ENCODE measurements around the gene CCDC27. TPM values are rescaled to one million over a fixed set of nuclear protein-coding genes. Genes with fewer than 3 reads are reported as not detected.
"Not testable (repeated sequence)": the region's sequence is repeated elsewhere in the genome, so short reads cannot be mapped to it uniquely, and the experiment has no call there.

The CCDC27 gene
- total RNA-seq, 4 donors from 2014 or later, result 0.13 TPM; not detected in 3

DNA sequence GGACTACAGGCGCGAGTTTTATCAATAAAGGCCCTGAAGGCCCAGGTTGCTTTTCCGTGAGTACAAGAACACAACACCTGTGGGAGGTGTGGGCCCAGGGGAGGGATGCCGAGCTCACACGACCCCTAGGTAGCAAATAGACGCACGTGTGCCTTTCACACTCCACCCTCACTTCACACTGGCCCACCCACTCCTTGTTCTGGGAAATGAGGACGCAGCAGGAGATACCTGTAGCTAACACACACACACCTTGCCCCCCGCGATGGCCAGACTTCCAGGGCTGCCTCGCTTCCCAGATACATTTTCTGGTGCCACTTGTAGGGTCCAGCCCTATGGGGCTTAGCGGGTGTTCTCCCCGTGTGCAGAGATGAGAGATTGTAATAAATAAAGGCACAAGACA lies 4.3 kb upstream of the CCDC27 start:
- WGBS, 2 donors, result 73 to 77% methylated on average over 13 of the region's 13 CpGs
- TF ChIP-seq POLR2A (IDR thresholded peaks at IDR 0.05), result no peak
- TF ChIP-seq, protein P1, sequence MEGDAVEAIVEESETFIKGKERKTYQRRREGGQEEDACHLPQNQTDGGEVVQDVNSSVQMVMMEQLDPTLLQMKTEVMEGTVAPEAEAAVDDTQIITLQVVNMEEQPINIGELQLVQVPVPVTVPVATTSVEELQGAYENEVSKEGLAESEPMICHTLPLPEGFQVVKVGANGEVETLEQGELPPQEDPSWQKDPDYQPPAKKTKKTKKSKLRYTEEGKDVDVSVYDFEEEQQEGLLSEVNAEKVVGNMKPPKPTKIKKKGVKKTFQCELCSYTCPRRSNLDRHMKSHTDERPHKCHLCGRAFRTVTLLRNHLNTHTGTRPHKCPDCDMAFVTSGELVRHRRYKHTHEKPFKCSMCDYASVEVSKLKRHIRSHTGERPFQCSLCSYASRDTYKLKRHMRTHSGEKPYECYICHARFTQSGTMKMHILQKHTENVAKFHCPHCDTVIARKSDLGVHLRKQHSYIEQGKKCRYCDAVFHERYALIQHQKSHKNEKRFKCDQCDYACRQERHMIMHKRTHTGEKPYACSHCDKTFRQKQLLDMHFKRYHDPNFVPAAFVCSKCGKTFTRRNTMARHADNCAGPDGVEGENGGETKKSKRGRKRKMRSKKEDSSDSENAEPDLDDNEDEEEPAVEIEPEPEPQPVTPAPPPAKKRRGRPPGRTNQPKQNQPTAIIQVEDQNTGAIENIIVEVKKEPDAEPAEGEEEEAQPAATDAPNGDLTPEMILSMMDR (IDR thresholded peaks at IDR 0.05), result no peak

DNA sequence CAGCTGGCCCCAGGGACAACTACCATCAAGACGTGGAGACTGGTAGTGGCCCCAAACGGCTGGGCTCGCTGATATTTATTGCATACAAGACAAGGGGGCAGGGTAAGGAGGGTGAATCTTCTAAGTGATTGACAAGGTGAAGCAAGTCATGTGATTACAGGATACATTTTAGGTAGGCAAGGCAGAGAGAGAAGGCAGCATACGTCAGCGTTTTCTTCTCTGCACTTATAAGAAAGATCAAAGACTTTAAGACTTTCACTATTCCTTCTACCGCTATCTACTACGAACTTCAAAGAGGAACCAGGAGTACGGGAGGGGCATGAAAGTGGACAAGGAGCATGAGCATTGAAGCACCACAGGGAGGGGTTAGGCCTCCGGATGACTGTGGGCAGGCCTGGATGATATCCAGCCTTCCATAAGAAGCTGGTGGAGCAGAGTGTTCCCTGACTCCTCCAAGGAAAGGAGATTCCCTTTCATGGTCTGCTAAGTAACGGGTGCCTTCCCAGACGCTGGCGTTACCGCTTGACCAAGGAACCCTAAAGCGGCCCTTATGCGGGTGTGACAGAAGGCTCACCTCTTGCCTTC lies 3.8 kb upstream of the CCDC27 start:
- H3K27me3 ChIP-seq; H3K4me3 ChIP-seq (replicated peaks in 1 of 3); intact Hi-C loops (cut with DNase I); H3K9me3 ChIP-seq; H3K36me3 ChIP-seq: not testable (repeated sequence)
- peak in 1 of 2 donors; percentile 16 for TF ChIP-seq POLR2A (IDR thresholded peaks at IDR 0.05)
- Histone ChIP-seq H3K4me1 (peaks cover 26 to 30% of the 10 kb centered on the region in 2 donors), H3K27ac (peak overlapping the region in 1 of 3 donors; percentile 7)
- 30 to 49% methylated on average over 15 of the region's 15 CpGs for WGBS, 2 donors
- DNase-seq, result peak; percentile 84 to 90

More for the DNA sequence above, 4.3 kb upstream of the CCDC27 start:
- Histone ChIP-seq H3K27me3 (no peaks in the 10 kb centered on the region), H3K4me3 (replicated peaks in 1 of 3) (peak overlapping the region in 1 of 3 donors; percentile 83), H3K27ac (peak overlapping the region in 1 of 3 donors; percentile 7), H3K36me3 (peaks cover 0 to under 1% of the 10 kb centered on the region in 2 donors), H3K9me3 (no peaks in the 10 kb centered on the region), H3K4me1 (peaks cover 26 to 30% of the 10 kb centered on the region in 2 donors)
- intact Hi-C loops (cut with DNase I), result no loop called here
- DNase-seq, result no peak

DNA sequence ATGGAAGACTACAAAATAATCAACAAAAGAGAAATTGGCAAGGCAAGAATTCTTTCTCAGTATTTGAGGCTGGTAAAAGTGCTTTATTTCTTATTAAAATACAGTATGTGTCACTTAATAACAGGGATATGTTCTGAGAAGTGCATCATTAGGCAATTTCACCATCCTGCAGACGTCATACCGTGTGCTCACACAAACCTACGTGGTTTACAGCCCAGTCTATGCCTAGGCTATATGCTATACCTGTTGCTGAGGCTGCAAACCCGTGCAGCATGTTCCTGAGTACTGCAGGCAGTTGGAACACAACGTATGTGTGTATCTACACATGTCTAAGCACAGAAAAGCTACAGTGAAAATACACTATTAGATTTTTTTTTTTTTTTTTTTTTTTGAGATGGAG lies 2.7 kb upstream of the CCDC27 start:
- peaks cover 26 to 30% of the 10 kb centered on the region in 2 donors for H3K4me1 ChIP-seq
- H3K27me3 ChIP-seq, result no peaks in the 10 kb centered on the region
- intact Hi-C loops (cut with DNase I), result no loop called here
- 70 to 77% methylated on average over 5 of the region's 5 CpGs for WGBS, 2 donors
- no peak overlapping the region for H3K4me3 ChIP-seq (replicated peaks in 1 of 3)
- H3K27ac ChIP-seq, result no peak overlapping the region
- H3K36me3 ChIP-seq, result no peaks in the 10 kb centered on the region
- no peak for TF ChIP-seq POLR2A (IDR thresholded peaks at IDR 0.05)
- TF ChIP-seq, protein P1 (IDR thresholded peaks at IDR 0.05), result no peak
- no peaks in the 10 kb centered on the region for H3K9me3 ChIP-seq
- no peak for DNase-seq

DNA sequence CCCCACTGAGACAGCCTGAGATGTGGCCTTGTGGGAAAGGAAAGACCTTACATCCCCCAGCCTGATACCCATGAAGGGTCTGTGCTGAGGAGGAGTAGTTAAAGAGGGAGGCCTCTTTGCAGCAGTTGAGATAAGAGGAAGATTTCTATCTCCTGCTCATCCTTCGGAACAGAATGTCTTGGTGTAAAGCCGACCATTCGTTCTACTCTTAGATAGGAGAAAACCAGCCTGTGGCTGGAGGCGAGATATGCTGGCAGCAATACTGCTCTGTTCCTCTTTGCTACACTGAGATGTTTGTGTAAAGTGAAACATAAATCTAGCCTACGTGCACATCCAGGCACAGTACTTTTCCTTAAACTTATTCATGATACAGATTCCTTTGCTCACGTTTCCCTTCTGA lies 1.5 kb upstream of the CCDC27 start:
- H3K9me3 ChIP-seq, result no peaks in the 10 kb centered on the region
- 83 to 86% methylated on average over 6 of the region's 6 CpGs for WGBS, 2 donors
- intact Hi-C loops (cut with DNase I), result no loop called here

DNA sequence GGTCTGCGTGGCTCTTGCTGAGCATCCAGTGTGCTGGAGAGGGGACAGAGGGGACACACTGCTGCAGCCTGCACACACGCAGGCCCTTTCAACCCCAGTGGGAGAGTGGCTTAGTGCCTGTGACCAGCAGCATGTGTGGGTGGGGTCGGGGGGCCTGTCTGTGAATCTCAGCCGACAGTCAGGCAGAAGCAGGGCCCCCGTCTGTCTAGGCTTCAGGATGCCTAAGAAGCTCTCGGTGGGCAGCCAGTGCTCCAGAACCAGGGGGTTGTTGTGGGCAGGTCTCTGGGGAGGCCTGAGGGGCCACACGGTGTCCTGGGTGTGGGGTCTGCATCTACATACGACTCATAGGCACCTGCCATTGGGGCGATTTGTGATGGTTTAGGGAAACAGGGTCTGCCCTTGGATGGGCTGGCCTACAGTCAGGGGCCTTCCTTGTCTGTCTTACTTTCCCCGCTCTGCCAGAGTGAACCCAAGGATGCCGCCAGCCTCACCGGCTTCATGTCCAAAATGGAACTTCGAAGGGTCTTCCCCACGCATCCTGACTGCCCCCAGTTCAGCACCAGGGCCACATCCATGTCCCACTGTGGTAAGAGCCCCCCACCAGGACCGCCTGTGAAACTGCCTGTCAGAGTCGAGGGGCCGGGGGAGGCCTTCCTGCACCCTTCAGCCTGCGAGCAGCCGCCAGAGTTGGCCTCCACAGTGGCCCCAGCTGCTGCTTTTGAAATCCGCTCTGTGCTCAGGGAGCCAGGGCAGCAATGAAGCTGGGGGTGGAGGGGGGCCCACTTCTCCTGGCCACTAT lies 1.6 kb downstream of the CCDC27 start:
- intact Hi-C loops (cut with DNase I), result no loop called here
- TF ChIP-seq, protein P1 (IDR thresholded peaks at IDR 0.05), result no peak
- TF ChIP-seq POLR2A (IDR thresholded peaks at IDR 0.05), result no peak
- H3K36me3 ChIP-seq, result no peaks in the 10 kb centered on the region
- no peaks in the 10 kb centered on the region for H3K27me3 ChIP-seq
- H3K4me1 ChIP-seq, result peaks cover 8 to 9% of the 10 kb centered on the region in 2 donors
- H3K4me3 ChIP-seq (replicated peaks in 1 of 3), result no peak overlapping the region
- H3K9me3 ChIP-seq, result no peaks in the 10 kb centered on the region
- no peak for DNase-seq
- WGBS, 2 donors, result 84 to 93% methylated on average over 10 to 13 of the region's 20 CpGs
- no peak overlapping the region for H3K27ac ChIP-seq

More for the DNA sequence above, 1.5 kb upstream of the CCDC27 start:
- Histone ChIP-seq H3K27me3 (no peaks in the 10 kb centered on the region), H3K36me3 (no peaks in the 10 kb centered on the region), H3K4me3 (replicated peaks in 1 of 3) (no peak overlapping the region), H3K27ac (no peak overlapping the region), H3K4me1 (peaks cover 26 to 30% of the 10 kb centered on the region in 2 donors)
- no peak for TF ChIP-seq POLR2A (IDR thresholded peaks at IDR 0.05)
- TF ChIP-seq, protein P1 (IDR thresholded peaks at IDR 0.05), result no peak
- no peak for DNase-seq
